Measurements from ENCODE around the gene RGS16.
A peak's percentile ranks its signal among the peaks of the same experiment; 100 is the strongest.

Gene RGS16

GRCh38 chr1:182589520-182589919 is 14.7 kb downstream of the RGS16 start:
- POLR2A ChIA-PET = interaction anchor here (0.7 kb wide), 1 partner anchor 14 kb away, joined by 4 read pairs; no protein-coding TSS in a partner anchor
- TF ChIP-seq, protein P1, sequence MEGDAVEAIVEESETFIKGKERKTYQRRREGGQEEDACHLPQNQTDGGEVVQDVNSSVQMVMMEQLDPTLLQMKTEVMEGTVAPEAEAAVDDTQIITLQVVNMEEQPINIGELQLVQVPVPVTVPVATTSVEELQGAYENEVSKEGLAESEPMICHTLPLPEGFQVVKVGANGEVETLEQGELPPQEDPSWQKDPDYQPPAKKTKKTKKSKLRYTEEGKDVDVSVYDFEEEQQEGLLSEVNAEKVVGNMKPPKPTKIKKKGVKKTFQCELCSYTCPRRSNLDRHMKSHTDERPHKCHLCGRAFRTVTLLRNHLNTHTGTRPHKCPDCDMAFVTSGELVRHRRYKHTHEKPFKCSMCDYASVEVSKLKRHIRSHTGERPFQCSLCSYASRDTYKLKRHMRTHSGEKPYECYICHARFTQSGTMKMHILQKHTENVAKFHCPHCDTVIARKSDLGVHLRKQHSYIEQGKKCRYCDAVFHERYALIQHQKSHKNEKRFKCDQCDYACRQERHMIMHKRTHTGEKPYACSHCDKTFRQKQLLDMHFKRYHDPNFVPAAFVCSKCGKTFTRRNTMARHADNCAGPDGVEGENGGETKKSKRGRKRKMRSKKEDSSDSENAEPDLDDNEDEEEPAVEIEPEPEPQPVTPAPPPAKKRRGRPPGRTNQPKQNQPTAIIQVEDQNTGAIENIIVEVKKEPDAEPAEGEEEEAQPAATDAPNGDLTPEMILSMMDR (IDR thresholded peaks at IDR 0.05; ENCODE audit: control extremely low read depth, extremely low read depth, low read depth, missing control alignments) = no peak
- DNase-seq (ENCODE audit: extremely low spot score) = no peak
- CTCF ChIA-PET = interaction anchor here (1.1 to 41.1 kb wide), 5 partner anchors 11 to 504 kb away, joined by 3 to 1252 read pairs (median 7); partner anchors contain the start of gene NPL

DNA sequence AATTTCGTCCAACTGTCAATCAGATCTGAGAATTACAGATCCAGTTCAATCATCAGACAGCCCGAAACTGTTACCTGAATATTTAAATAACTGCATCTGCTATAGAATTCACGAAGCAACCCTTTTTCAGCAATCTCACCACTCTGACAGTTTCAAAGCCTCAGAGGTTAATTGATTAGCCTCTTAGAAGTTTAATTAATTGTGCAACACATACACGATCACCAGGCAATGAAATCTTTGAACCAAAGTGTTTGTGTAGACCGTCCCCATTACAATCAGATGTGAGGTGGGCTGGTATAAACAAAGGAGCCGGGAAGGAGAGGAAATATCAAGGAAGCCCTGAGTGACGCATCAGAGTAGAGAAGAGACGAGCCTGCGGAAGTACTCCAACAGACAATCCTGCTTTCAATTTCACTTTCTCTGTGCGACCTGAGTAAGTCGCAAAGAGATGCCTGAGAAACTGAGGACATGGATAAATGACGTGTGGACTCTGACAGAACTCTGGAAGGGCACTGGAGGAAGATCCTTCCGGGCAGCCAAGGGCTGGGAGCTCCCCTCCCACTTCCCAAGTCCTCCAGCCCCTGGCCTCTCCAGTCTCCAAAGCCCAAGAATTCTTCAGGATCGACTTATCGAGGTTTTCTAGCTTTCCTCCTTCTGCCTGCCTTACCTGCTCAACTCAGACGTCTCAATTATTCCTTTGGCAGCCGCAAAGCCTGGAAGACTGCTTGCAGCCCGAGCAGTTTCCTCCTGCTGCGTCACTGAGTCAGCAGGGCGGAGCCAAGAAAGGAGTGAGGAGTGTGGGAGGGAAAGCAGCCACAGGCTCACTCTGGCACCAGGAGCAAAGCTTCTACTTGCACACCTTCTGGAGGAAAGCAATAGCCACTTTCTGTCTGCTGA is 15.4 kb downstream of the RGS16 start, which contains the start of gene RNASEL:
RNASEL (minus strand) TSS at position 757 of the 897 bp plus-strand sequence. CDS start 2,450 bp downstream, outside the sequence.
- POLR2A ChIA-PET = interaction anchor here (0.7 to 1.2 kb wide), 2 partner anchors 15 to 16 kb away, joined by 4 to 5 read pairs; no protein-coding TSS in a partner anchor
- peak; percentile 54 for DNase-seq (ENCODE audit: extremely low spot score)
- CTCF ChIA-PET = interaction anchor here (0.8 to 41.1 kb wide), 14 partner anchors 8 to 730 kb away, joined by 3 to 1252 read pairs (median 4); partner anchors contain the start of genes GLUL and NPL
- TF ChIP-seq, protein P1 (IDR thresholded peaks at IDR 0.05; ENCODE audit: control extremely low read depth, extremely low read depth, low read depth, missing control alignments) = no peak

DNA sequence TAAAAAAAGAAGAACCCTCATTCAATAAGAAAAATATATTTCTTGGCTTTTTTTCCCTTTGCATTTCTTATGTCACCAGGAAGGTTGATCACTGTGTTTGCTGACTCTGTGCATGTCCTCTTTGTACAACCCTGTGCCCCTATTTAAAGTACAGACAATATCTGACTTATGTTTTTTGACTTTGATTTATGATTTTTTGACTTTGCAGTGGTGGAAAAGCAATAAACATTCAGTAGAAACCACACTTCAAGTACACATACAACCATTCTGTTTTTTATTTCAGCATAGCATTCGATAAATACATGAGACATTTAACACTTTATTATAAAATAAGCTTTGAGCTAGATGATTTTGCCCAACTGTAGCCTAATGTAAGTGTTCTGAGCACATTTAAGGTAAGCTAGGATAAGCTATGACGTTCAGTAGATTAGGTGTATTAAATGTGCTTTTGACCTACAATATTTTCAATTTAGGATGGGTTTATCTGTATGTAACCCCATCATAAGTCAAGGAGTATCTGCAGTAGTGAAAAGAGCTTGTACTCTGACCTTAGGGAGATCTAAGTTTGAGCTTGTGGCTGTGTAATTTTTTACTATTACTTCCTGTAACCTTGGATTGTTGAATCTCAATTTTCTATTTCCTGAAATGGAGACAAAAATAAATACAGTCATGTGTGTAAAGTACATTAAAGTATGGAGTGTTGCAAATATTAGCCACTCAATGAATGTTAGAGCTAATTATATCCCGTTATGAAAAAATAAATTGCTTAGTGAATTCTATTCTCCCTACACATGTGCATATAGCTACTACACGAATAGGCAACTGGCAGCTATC is 16.3 kb downstream of the RGS16 start:
- ChIA-PET POLR2A (interaction anchor here (1.2 kb wide), 1 partner anchor 17 kb away, joined by 5 read pairs; no protein-coding TSS in a partner anchor), CTCF (interaction anchor here (0.8 to 41.1 kb wide), 13 partner anchors 9 to 731 kb away, joined by 3 to 1252 read pairs (median 5); partner anchors contain the start of genes GLUL and NPL)
- no peak for DNase-seq (ENCODE audit: extremely low spot score)
- TF ChIP-seq, protein P1 (IDR thresholded peaks at IDR 0.05; ENCODE audit: control extremely low read depth, extremely low read depth, low read depth, missing control alignments) = no peak

DNA sequence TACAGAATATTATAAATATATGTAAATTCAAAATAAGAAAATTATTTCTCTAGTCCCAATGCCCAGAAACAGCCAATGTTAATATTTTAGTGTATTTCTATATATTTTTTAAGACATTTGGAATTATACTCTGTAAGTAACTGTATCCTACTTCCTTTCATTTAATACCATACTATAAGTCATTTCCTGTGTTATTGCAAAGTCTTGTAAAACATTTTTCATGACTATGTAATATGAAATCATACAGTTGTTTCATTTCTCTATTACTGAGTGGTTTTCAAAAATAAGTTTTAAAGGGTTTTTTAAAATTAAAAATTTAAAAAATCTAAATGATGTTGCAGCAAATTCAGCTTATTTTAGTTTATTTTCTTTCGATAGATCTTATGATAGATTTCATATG is 17.1 kb downstream of the RGS16 start:
- CTCF ChIA-PET = interaction anchor here (1.7 to 41.1 kb wide), 4 partner anchors 8 to 199 kb away, joined by 5 to 1252 read pairs (median 44); partner anchors contain the start of gene NPL
- TF ChIP-seq, protein P1 (IDR thresholded peaks at IDR 0.05; ENCODE audit: control extremely low read depth, extremely low read depth, low read depth, missing control alignments) = no peak
- DNase-seq (ENCODE audit: extremely low spot score) = no peak
- POLR2A ChIA-PET = no interaction called here

DNA sequence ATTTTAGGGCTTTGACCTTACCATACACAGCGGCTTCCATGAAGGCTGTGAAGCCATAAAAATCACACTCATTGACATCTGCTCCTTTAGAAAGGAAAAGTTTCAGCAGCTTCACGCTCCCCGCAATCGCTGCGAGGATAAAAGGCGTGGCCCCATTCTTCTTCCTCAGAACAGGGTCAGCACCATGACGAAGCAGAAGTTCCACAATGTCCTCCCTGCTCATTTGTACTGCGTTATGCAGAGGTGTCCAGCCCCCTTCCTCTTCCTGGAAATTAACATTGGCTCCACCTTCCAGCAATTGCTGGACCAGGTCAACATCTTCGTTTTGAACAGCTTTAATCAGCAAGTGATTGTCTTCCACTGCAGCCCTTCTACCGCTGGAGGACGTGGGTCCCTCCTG is 17.8 kb downstream of the RGS16 start:
- TF ChIP-seq, protein P1 (IDR thresholded peaks at IDR 0.05; ENCODE audit: control extremely low read depth, extremely low read depth, low read depth, missing control alignments) = no peak
- no peak for DNase-seq (ENCODE audit: extremely low spot score)
- ChIA-PET CTCF (interaction anchor here (5.1 to 41.1 kb wide), 2 partner anchors 9 to 200 kb away, joined by 25 to 1252 read pairs; partner anchors contain the start of gene NPL), POLR2A (no interaction called here)

Measured in GM10248 (cell line).